Mesothelial cell of epicardium (in vitro differentiated cells): Measurements from ENCODE around the gene SERINC5. TPM values are rescaled to one million over a fixed set of nuclear protein-coding genes. Genes with fewer than 3 reads are reported as not detected.

Source experiments
- DNase-seq, 2 experiments: peaks; one replicate each; pipeline ENCODE4 v3.0.0; 2021; ENCODE audit warnings: low spot score in 2 of 2; ENCODE audit not compliant: unreplicated experiment in 2 of 2
- H3K27ac Mint-ChIP-seq: 2 replicates; pipeline ENCODE4 v1.8.0; 2021; ENCODE audit warnings: mixed read lengths
- H3K27me3 Mint-ChIP-seq: 2 replicates; pipeline ENCODE4 v1.8.0; 2021; ENCODE audit warnings: low read depth, mixed read lengths
- H3K36me3 Mint-ChIP-seq: 2 replicates; pipeline ENCODE4 v1.8.0; 2021; ENCODE audit warnings: mixed read lengths
- H3K4me1 Mint-ChIP-seq: 2 replicates; pipeline ENCODE4 v1.8.0; 2021; ENCODE audit warnings: mixed read lengths
- H3K4me3 Mint-ChIP-seq: 2 replicates; pipeline ENCODE4 v1.8.0; 2021; ENCODE audit warnings: mild to moderate bottlenecking, moderate library complexity, mixed read lengths
- H3K9me3 Mint-ChIP-seq: 2 replicates; pipeline ENCODE4 v1.8.0; 2021; ENCODE audit warnings: mixed read lengths
- CTCF ChIP-seq: fragments of 200-600 bp; sonication (generic); IDR thresholded peaks from one replicate; pipeline ENCODE4 v1.5.0; 2021; ENCODE audit warnings: antibody characterized with exemption; ENCODE audit not compliant: unreplicated experiment
- total RNA-seq: library from RNA; stranded (reverse); gene quantifications from 3 replicates; pipeline ENCODE4 v1.2.1, GENCODE V29; 2021

SERINC5 gene
- total RNA-seq, 1 donor from 2014 or later = 89.5 TPM

- no peak for DNase-seq
- H3K27ac Mint-ChIP-seq = peak overlapping the region; percentile 25
These were observed 78.6 kb downstream of the SERINC5 start for GRCh38 chr5:80177236-80177635.

GRCh38 chr5:80175337-80175736 lies 80.5 kb downstream of the SERINC5 start:
- DNase-seq = no peak
- peak overlapping the region; percentile 17 for H3K27ac Mint-ChIP-seq
- no peak for TF ChIP-seq CTCF
- peaks cover 43% of the 10 kb centered on the region for H3K4me1 Mint-ChIP-seq
- peaks cover 30% of the 10 kb centered on the region for H3K36me3 Mint-ChIP-seq
- H3K4me3 Mint-ChIP-seq = no peak overlapping the region
- no peaks in the 10 kb centered on the region for H3K9me3 Mint-ChIP-seq
- no peaks in the 10 kb centered on the region for H3K27me3 Mint-ChIP-seq

More at GRCh38 chr5:80177236-80177635, 78.6 kb downstream of the SERINC5 start:
- Mint-ChIP-seq H3K4me1 (peaks cover 50% of the 10 kb centered on the region), H3K9me3 (no peaks in the 10 kb centered on the region), H3K27me3 (no peaks in the 10 kb centered on the region), H3K36me3 (peaks cover 30% of the 10 kb centered on the region), H3K4me3 (no peak overlapping the region)
- no peak for TF ChIP-seq CTCF

GRCh38 chr5:80174790-80175189 lies 81.1 kb downstream of the SERINC5 start:
- Mint-ChIP-seq H3K27me3 (no peaks in the 10 kb centered on the region), H3K27ac (peak overlapping the region; percentile 34), H3K9me3 (no peaks in the 10 kb centered on the region), H3K36me3 (peaks cover 33% of the 10 kb centered on the region), H3K4me1 (peaks cover 43% of the 10 kb centered on the region), H3K4me3 (no peak overlapping the region)
- DNase-seq = no peak
- no peak for TF ChIP-seq CTCF

- peaks cover 31% of the 10 kb centered on the region for H3K36me3 Mint-ChIP-seq
- no peak overlapping the region for H3K4me3 Mint-ChIP-seq
- peaks cover 53% of the 10 kb centered on the region for H3K4me1 Mint-ChIP-seq
- no peaks in the 10 kb centered on the region for H3K27me3 Mint-ChIP-seq
- H3K27ac Mint-ChIP-seq = peak overlapping the region; percentile 92
- no peak for TF ChIP-seq CTCF
- DNase-seq = no peak
- no peaks in the 10 kb centered on the region for H3K9me3 Mint-ChIP-seq
These were observed 83.7 kb downstream of the SERINC5 start for GRCh38 chr5:80172067-80172695.

GRCh38 chr5:80170117-80170535 lies 85.7 kb downstream of the SERINC5 start:
- no peak for TF ChIP-seq CTCF
- H3K4me3 Mint-ChIP-seq = no peak overlapping the region
- H3K27ac Mint-ChIP-seq = peak overlapping the region; percentile 81
- H3K36me3 Mint-ChIP-seq = peaks cover 25% of the 10 kb centered on the region
- no peaks in the 10 kb centered on the region for H3K27me3 Mint-ChIP-seq
- peaks cover 72% of the 10 kb centered on the region for H3K4me1 Mint-ChIP-seq
- H3K9me3 Mint-ChIP-seq = no peaks in the 10 kb centered on the region
- no peak for DNase-seq
